Gastrocnemius medialis (tissue), 4 donors: ENCODE measurements around the gene HNRNPR.

Experiments
- POLR2A ChIP-seq, 2 donors: fragments of 450-650 bp; IDR thresholded peaks; one replicate each; pipeline ENCODE4 v1.6.1; 2017; ENCODE audit warnings: antibody characterized with exemption in 2 of 2, mild to moderate bottlenecking in 2 of 2, moderate library complexity in 2 of 2
- TF ChIP-seq, protein P1 (sequence below), 5 experiments: fragments of 450-650 bp in 3 of 5; fragments of 200-600 bp in 2 of 5; sonication (generic) in 2 of 5; IDR thresholded peaks in 4 of 5; conservative IDR thresholded peaks in 1 of 5; 1 replicate in 4 of 5; 2 replicates in 1 of 5; pipeline ENCODE4 v1.5.1; 2016 to 2019; ENCODE audit warnings: antibody characterized with exemption in 5 of 5, mild to moderate bottlenecking in 3 of 5, moderate library complexity in 3 of 5

DNA sequence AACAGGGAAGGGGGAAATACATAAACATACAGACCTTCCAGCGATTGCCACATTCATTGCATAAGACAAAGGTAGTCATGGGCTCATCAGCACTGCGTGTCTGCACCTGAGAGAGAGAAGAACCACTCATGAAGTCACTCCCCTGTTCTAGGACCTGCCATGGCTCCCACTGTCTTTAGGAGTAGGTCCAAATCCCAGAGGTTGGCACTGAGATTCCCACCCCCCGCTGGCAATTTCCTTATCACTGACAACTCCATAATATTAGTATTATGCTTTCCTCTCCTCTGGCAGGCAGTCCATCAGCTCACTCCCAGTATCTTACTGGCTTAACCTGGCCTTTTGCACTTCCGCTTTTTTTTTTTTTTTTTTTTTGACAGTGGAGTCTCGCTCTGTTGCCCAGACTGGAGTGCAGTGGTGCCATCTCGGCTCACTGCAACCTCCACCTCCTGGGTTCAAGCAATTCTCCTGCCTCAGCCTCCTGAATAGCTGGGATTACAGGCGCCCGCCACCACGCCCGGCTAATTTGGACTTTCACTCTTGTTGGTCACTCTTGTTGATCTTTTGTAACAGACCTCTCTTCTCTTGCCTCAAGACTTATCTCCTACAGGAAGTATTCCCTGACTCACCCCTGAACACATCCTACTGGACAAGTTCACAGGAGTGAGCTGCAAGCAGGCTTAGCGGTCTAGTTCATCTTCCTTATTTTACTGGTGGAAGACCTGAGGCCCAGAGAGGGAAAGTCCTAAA is 40.4 kb upstream of the HNRNPR start:
- no peak for TF ChIP-seq POLR2A (IDR thresholded peaks at IDR 0.05)
- TF ChIP-seq, protein P1, sequence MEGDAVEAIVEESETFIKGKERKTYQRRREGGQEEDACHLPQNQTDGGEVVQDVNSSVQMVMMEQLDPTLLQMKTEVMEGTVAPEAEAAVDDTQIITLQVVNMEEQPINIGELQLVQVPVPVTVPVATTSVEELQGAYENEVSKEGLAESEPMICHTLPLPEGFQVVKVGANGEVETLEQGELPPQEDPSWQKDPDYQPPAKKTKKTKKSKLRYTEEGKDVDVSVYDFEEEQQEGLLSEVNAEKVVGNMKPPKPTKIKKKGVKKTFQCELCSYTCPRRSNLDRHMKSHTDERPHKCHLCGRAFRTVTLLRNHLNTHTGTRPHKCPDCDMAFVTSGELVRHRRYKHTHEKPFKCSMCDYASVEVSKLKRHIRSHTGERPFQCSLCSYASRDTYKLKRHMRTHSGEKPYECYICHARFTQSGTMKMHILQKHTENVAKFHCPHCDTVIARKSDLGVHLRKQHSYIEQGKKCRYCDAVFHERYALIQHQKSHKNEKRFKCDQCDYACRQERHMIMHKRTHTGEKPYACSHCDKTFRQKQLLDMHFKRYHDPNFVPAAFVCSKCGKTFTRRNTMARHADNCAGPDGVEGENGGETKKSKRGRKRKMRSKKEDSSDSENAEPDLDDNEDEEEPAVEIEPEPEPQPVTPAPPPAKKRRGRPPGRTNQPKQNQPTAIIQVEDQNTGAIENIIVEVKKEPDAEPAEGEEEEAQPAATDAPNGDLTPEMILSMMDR (IDR thresholded peaks at IDR 0.05 in 4 of 5, conservative IDR thresholded peaks at IDR 0.05 in 1 of 5): no peak
